WTC11 (cell line): ENCODE measurements around the gene MT1M. TPM values are rescaled to one million over a fixed set of nuclear protein-coding genes. Genes with fewer than 3 reads are reported as not detected.
A peak's percentile ranks its signal among the peaks of the same experiment; 100 is the strongest.

Experiments used
- ATAC-seq: fragments of 200-7000 bp; cut with Tn5 transposase; 2 replicates; pipeline ENCODE4 v1.10.0; 2021; ENCODE audit warnings: mild to moderate bottlenecking, moderate library complexity
- CTCF ChIA-PET: fragments of 300-600 bp; sonication (Branson Sonifier 250); formaldehyde crosslinking; loops from one replicate; lab custom pipeline; 2021; ENCODE audit warnings: antibody characterized with exemption; lab: Charles Lee
- POLR2A ChIA-PET: fragments of 350-600 bp; sonication (Branson Sonifier 250); formaldehyde crosslinking; loops from one replicate; lab custom pipeline; 2021; ENCODE audit warnings: antibody characterized with exemption; lab: Charles Lee
- DNase-seq: peaks from one replicate; pipeline ENCODE4 v3.0.0; 2021; ENCODE audit warnings: low spot score
- H3K27ac Mint-ChIP-seq: 2 replicates; pipeline ENCODE4 v1.8.0; 2021; ENCODE audit warnings: mixed read lengths
- H3K27me3 Mint-ChIP-seq: 2 replicates; pipeline ENCODE4 v1.8.0; 2021; ENCODE audit warnings: low read depth, mild to moderate bottlenecking, moderate library complexity, mixed read lengths
- H3K36me3 Mint-ChIP-seq: 2 replicates; pipeline ENCODE4 v1.8.0; 2021; ENCODE audit warnings: mixed read lengths
- H3K4me1 Mint-ChIP-seq: 2 replicates; pipeline ENCODE4 v1.8.0; 2022; ENCODE audit warnings: mixed read lengths
- H3K4me3 Mint-ChIP-seq: 2 replicates; pipeline ENCODE4 v1.8.0; 2021; ENCODE audit warnings: mild to moderate bottlenecking, moderate library complexity, mixed read lengths
- H3K9me3 Mint-ChIP-seq: 2 replicates; pipeline ENCODE4 v1.8.0; 2021; ENCODE audit warnings: mixed read lengths
- ATF1 ChIP-seq: sonication (generic); formaldehyde crosslinking; IDR thresholded peaks from 2 replicates; pipeline ENCODE4 v1.8.1; 2023; ENCODE audit warnings: mild to moderate bottlenecking, moderate library complexity, missing genetic modification reagents
- GTF2I ChIP-seq: fragments of 250-450 bp; sonication (Bioruptor Pico); conservative IDR thresholded peaks from 2 replicates; pipeline ENCODE4 v1.4.0; 2021; ENCODE audit warnings: mild to moderate bottlenecking
- KAT7 ChIP-seq: sonication (generic); formaldehyde crosslinking; IDR thresholded peaks from 2 replicates; pipeline ENCODE4 v1.8.1; 2023; ENCODE audit warnings: missing genetic modification reagents, mild to moderate bottlenecking, borderline replicate concordance
- total RNA-seq: library from RNA; stranded (reverse); gene quantifications from 3 replicates; pipeline ENCODE4 v1.2.3, GENCODE V29; 2021
- TF ChIP-seq, protein P1 (sequence below): sonication (generic); formaldehyde crosslinking; conservative IDR thresholded peaks from 2 replicates; pipeline ENCODE4 v1.8.1; 2022; ENCODE audit warnings: mild to moderate bottlenecking, missing genetic modification reagents

MT1M gene
- total RNA-seq, 1 experiment from 2014 or later, result 4.7 TPM

DNA sequence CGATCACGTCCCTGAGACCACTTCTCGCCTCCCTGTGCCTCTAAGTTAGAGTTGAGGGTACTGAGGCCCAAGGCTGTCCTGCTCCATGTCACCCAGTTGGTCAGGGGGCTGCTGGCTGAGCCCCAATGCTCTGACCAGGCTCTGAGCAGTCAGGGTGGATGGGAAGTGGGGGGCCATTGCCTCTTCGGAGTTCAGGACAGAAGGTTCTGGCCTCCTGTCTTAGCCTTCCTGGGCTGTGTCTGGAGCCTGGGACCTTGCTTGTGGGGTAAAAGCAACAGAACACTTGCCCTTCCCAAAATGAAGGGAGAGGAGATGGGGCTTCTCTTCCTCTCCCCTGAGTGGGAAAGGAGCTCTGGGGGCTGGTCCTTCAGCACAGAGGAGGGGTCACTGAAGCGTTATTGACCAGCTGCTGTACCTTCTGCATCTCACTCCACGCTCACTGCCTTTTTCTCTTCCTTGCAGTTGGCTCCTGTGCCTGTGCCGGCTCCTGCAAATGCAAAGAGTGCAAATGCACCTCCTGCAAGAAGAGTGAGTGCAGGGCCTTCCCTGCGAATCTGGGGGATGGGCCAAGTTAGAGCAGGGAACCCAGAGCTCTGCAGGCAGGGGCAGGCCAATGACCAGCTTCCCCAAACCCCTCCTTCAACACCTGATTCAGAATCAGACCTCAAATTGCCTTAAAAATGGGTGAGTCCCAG, 50.4 kb downstream of the MT1M start:
- no peak overlapping the region for H3K27ac Mint-ChIP-seq
- TF ChIP-seq GTF2I (CRISPR knock-in tag) (no peak), ATF1 (no peak), KAT7 (CRISPR knock-in tag) (0 out of 2 replicates have a peak, but pooled peaks have one; percentile 82)
- TF ChIP-seq, protein P1, sequence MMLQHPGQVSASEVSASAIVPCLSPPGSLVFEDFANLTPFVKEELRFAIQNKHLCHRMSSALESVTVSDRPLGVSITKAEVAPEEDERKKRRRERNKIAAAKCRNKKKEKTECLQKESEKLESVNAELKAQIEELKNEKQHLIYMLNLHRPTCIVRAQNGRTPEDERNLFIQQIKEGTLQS (CRISPR knock-in tag), result no peak
- H3K9me3 Mint-ChIP-seq, result peaks cover 11% of the 10 kb centered on the region
- H3K27me3 Mint-ChIP-seq, result peaks cover 17% of the 10 kb centered on the region
- peak; percentile 15; the same call in 1 of the 2 replicates for ATAC-seq
- peaks cover 30% of the 10 kb centered on the region for H3K36me3 Mint-ChIP-seq
- H3K4me1 Mint-ChIP-seq, result peaks cover 37% of the 10 kb centered on the region
- no peak for DNase-seq
- ChIA-PET POLR2A (interaction anchor here (0.7 to 4.4 kb wide), 7 partner anchors 14 to 74 kb away, joined by 4 to 44 read pairs (median 6); partner anchors contain the start of genes MT1E, MT1F, MT1G and MT1H), CTCF (interaction anchor here (0.9 to 2.5 kb wide), 4 partner anchors 9 to 82 kb away, joined by 3 to 26 read pairs (median 4); no protein-coding TSS in a partner anchor)
- H3K4me3 Mint-ChIP-seq, result peak overlapping the region; percentile 88

Other genes with a start within 250 kb of the MT1M start
- 31.2 to 34.5 TPM (median 31.7 TPM) in 3 replicates for gene AMFR, start 207.1 kb upstream of the MT1M start, total RNA-seq
- gene NUDT21, start 181.3 kb upstream of the MT1M start, total RNA-seq, result 247 to 263 TPM (median 259 TPM) in 3 replicates
- 50.5 to 52.2 TPM (median 50.7 TPM) in 3 replicates for gene OGFOD1, start 181.1 kb upstream of the MT1M start, total RNA-seq
- gene BBS2, start 112.6 kb upstream of the MT1M start, total RNA-seq, result 19.1 to 25.7 TPM (median 24.1 TPM) in 3 replicates
- not detected in 3 replicates for gene MT4, start 67.6 kb upstream of the MT1M start, total RNA-seq
- gene MT3, start 43.1 kb upstream of the MT1M start, total RNA-seq, result 0.71 to 1.2 TPM (median 0.77 TPM) in 3 replicates
- 139 to 173 TPM (median 149 TPM) in 3 replicates for gene MT2A, start 24.1 kb upstream of the MT1M start, total RNA-seq
- 92.7 to 114 TPM (median 103 TPM) in 3 replicates for gene MT1E, start 6.9 kb upstream of the MT1M start, total RNA-seq
- gene MT1A, start 6.0 kb downstream of the MT1M start, total RNA-seq, result 0.94 to 2.8 TPM in 2 of 3 replicates, not detected in the other
- gene MT1B, start 19.2 kb downstream of the MT1M start, total RNA-seq, result not detected in 3 replicates
- 50.6 to 60.2 TPM (median 58.2 TPM) in 3 replicates for gene MT1F, start 25.3 kb downstream of the MT1M start, total RNA-seq
- gene MT1G, start 35.4 kb downstream of the MT1M start, total RNA-seq, result 326 to 361 TPM (median 333 TPM) in 3 replicates
- 122 to 164 TPM (median 159 TPM) in 3 replicates for gene MT1H, start 37.2 kb downstream of the MT1M start, total RNA-seq
- gene MT1X, start 49.8 kb downstream of the MT1M start, total RNA-seq, result 328 to 466 TPM (median 465 TPM) in 3 replicates
- 167 to 185 TPM (median 175 TPM) in 3 replicates for gene NUP93, start 97.5 kb downstream of the MT1M start, total RNA-seq
- gene SLC12A3, start 232.5 kb downstream of the MT1M start, total RNA-seq, result 0.05 to 0.09 TPM in 2 of 3 replicates, not detected in the other